Sigmoid colon (tissue), 4 donors: ENCODE results near the gene EGF.

ENCODE experiments used
- EP300 ChIP-seq, 4 donors: sonication (generic); formaldehyde crosslinking; IDR thresholded peaks; one replicate each; pipeline ENCODE4 v1.6.1; 2017; ENCODE audit warnings: antibody characterized with exemption in 4 of 4
- POLR2AphosphoS5 ChIP-seq, 4 donors: sonication (generic); formaldehyde crosslinking; IDR thresholded peaks; one replicate each; pipeline ENCODE4 v1.6.1; 2017; ENCODE audit warnings: antibody characterized with exemption in 4 of 4
- TF ChIP-seq, protein P1 (sequence below), 4 experiments: fragments of 450-650 bp in 3 of 4; fragments of 200-600 bp in 1 of 4; IDR thresholded peaks; one replicate each; pipeline ENCODE4 v1.5.1; 2016 to 2019; ENCODE audit warnings: antibody characterized with exemption in 4 of 4, mild to moderate bottlenecking in 3 of 4, moderate library complexity in 2 of 4

DNA sequence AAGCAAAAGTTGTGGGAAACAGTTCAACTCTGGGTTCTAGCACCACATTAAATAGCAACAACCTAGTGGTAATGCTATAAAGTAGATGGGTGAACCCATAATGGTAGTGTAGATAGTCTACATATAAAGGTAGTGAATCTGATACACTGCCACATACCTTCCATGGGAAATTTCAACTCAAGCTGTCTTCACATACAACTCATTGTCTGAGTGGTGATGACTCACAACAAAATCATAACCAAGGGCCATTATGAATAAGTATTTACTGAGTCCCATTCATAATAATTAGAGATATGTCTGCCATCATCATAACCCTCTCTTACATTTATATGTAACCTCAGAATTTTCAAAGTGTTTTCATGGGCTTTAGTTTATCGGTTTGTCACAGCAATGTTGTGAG lies 34.8 kb downstream of the EGF start:
- TF ChIP-seq POLR2AphosphoS5 (IDR thresholded peaks at IDR 0.05) (no peak), EP300 (IDR thresholded peaks at IDR 0.05) (no peak)
- TF ChIP-seq, protein P1, sequence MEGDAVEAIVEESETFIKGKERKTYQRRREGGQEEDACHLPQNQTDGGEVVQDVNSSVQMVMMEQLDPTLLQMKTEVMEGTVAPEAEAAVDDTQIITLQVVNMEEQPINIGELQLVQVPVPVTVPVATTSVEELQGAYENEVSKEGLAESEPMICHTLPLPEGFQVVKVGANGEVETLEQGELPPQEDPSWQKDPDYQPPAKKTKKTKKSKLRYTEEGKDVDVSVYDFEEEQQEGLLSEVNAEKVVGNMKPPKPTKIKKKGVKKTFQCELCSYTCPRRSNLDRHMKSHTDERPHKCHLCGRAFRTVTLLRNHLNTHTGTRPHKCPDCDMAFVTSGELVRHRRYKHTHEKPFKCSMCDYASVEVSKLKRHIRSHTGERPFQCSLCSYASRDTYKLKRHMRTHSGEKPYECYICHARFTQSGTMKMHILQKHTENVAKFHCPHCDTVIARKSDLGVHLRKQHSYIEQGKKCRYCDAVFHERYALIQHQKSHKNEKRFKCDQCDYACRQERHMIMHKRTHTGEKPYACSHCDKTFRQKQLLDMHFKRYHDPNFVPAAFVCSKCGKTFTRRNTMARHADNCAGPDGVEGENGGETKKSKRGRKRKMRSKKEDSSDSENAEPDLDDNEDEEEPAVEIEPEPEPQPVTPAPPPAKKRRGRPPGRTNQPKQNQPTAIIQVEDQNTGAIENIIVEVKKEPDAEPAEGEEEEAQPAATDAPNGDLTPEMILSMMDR (IDR thresholded peaks at IDR 0.05) = no peak
